BE2C (cell line): ENCODE data around the gene FTCDNL1.

Experiments
- DNase-seq: peaks from one replicate; pipeline ENCODE4 v3.0.0-alpha.2; 2020
- H3K27me3 ChIP-seq: fragments of 250-450 bp; sonication (Bioruptor Pico); 2 replicates; pipeline ENCODE4 v1.5.1; 2020; ENCODE audit warnings: mild to moderate bottlenecking
- H3K36me3 ChIP-seq: fragments of 250-450 bp; sonication (Bioruptor Pico); 2 replicates; pipeline ENCODE4 v1.5.1; 2020; ENCODE audit warnings: mild to moderate bottlenecking
- H3K4me1 ChIP-seq: fragments of 250-450 bp; sonication (Bioruptor Pico); 2 replicates; pipeline ENCODE4 v1.5.1; 2020
- H3K4me3 ChIP-seq: 2 replicates; pipeline ENCODE4 v1.5.1; 2011; ENCODE audit warnings: low read depth, low read length
- H3K9me3 ChIP-seq: fragments of 250-450 bp; sonication (Bioruptor Pico); 2 replicates; pipeline ENCODE4 v1.5.1; 2020
- CTCF ChIP-seq: IDR thresholded peaks from 2 replicates; pipeline ENCODE4 v1.5.1; 2012; ENCODE audit warnings: mild to moderate bottlenecking, low read depth, low read length

FTCDNL1 gene

GRCh38 chr2:199810422-199811171, 40.4 kb downstream of the FTCDNL1 start:
- DNase-seq, result no peak
- H3K9me3 ChIP-seq, result no peaks in the 10 kb centered on the region; the same call in 1 of the 2 replicates
- no peaks in the 10 kb centered on the region for H3K4me1 ChIP-seq
- TF ChIP-seq CTCF, result no peak
- peaks cover 14% of the 10 kb centered on the region for H3K27me3 ChIP-seq
- no peaks in the 10 kb centered on the region for H3K36me3 ChIP-seq
- no peak overlapping the region for H3K4me3 ChIP-seq

DNA sequence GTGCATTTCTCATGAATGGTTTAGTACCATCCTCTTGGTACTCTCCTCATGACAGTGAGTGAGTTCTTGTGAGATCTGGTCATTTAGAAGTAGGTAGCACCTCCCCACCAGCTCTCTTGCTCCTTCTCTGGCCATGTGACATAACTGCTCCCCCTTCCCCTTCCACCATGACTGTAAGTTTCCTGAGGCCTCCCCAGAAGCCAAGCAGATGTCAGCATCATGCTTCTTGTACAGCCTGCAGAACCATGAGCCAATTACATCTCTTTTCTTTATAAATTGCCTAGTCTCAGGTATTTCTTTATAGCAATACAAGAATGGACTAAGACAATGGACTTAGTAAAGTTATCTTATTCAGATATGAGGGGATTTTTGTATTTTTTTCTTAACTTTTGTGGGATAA, 43.0 kb downstream of the FTCDNL1 start:
- H3K4me3 ChIP-seq, result no peak overlapping the region
- H3K36me3 ChIP-seq, result no peaks in the 10 kb centered on the region
- H3K27me3 ChIP-seq, result peaks cover 11% of the 10 kb centered on the region
- H3K4me1 ChIP-seq, result no peaks in the 10 kb centered on the region
- no peak for DNase-seq
- no peaks in the 10 kb centered on the region; the same call in 1 of the 2 replicates for H3K9me3 ChIP-seq
- no peak for TF ChIP-seq CTCF

GRCh38 chr2:199806179-199806578, 44.8 kb downstream of the FTCDNL1 start:
- no peak overlapping the region for H3K4me3 ChIP-seq
- H3K27me3 ChIP-seq, result peaks cover 4% of the 10 kb centered on the region
- H3K36me3 ChIP-seq, result no peaks in the 10 kb centered on the region
- no peaks in the 10 kb centered on the region; the same call in 1 of the 2 replicates for H3K9me3 ChIP-seq
- TF ChIP-seq CTCF, result no peak
- no peak for DNase-seq
- H3K4me1 ChIP-seq, result no peaks in the 10 kb centered on the region

DNA sequence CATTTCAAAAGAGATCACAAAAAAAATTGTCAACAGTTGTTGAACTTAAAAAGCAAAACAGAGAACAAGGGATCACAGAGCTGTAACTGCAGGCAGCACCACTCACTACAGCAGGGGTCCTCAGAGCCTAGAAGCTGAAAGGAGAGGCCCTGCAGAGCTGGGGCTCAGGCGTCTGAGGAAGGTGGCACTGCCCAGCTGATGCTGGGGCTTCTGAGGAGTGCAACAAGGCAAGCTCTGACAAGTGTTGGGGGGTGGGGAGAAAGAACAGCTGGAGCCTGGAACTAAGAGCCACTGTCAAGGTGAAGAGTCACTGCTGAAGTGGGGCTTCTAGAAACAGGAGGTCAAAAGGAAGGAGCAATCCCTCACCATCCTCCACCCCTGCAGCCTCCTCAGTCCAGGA, 46.2 kb downstream of the FTCDNL1 start:
- Histone ChIP-seq H3K9me3 (no peaks in the 10 kb centered on the region; the same call in 1 of the 2 replicates), H3K4me3 (no peak overlapping the region), H3K27me3 (peaks cover 4% of the 10 kb centered on the region; the same call in 1 of the 2 replicates), H3K36me3 (no peaks in the 10 kb centered on the region), H3K4me1 (no peaks in the 10 kb centered on the region)
- no peak for TF ChIP-seq CTCF
- no peak for DNase-seq

GRCh38 chr2:199798831-199799580, 52.0 kb downstream of the FTCDNL1 start:
- H3K27me3 ChIP-seq, result peaks cover 12% of the 10 kb centered on the region
- H3K4me3 ChIP-seq, result no peak overlapping the region
- no peaks in the 10 kb centered on the region; the same call in 1 of the 2 replicates for H3K9me3 ChIP-seq
- no peaks in the 10 kb centered on the region for H3K4me1 ChIP-seq
- no peak for DNase-seq
- no peak for TF ChIP-seq CTCF
- H3K36me3 ChIP-seq, result no peaks in the 10 kb centered on the region
